Renal cortex interstitium (tissue), 15 donors: ENCODE results near the gene ZSCAN4. TPM values are rescaled to one million over a fixed set of nuclear protein-coding genes. Genes with fewer than 3 reads are reported as not detected.

ENCODE experiments used
- DNase-seq, 11 donors: peaks; one replicate each; pipeline ENCODE4 v3.0.0-alpha.2; 2013; ENCODE audit warnings: low read depth in 9 of 11, low spot score in 4 of 11; ENCODE audit errors: extremely low read depth in 1 of 11
- long read RNA-seq, 16 experiments: transcript quantifications; one replicate each; lab custom pipeline, GENCODE V29; 2026
- polyA plus RNA-seq, 3 donors: library from polyadenylated mRNA; unstranded; fragments of 120-200 nt; gene quantifications; one replicate each; pipeline ENCODE4 v1.2.1, GENCODE V29; 2013; ENCODE audit not compliant: insufficient read length in 3 of 3

The ZSCAN4 gene, protein sequence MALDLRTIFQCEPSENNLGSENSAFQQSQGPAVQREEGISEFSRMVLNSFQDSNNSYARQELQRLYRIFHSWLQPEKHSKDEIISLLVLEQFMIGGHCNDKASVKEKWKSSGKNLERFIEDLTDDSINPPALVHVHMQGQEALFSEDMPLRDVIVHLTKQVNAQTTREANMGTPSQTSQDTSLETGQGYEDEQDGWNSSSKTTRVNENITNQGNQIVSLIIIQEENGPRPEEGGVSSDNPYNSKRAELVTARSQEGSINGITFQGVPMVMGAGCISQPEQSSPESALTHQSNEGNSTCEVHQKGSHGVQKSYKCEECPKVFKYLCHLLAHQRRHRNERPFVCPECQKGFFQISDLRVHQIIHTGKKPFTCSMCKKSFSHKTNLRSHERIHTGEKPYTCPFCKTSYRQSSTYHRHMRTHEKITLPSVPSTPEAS
- polyA plus RNA-seq, result under 1 TPM in 2 of 3 donors, not detected in 1; 0.06 to 0.08 TPM
- long read RNA-seq, donor 1, result 0 reads
- long read RNA-seq, donor 2, result 0 reads
- long read RNA-seq, donor 3, result 0 reads
- long read RNA-seq, donor 4, result 0 reads
- long read RNA-seq, donor 5, result 0 reads
- long read RNA-seq, donor 6, result 0 reads
- long read RNA-seq, donor 7, result 0 reads
- long read RNA-seq, donor 8, result 0 reads
- long read RNA-seq, donor 9, result 0 reads
- long read RNA-seq, donor 10, result 0 reads
- long read RNA-seq, donor 11, result 0 reads
- long read RNA-seq, donor 12, result 0 reads
- long read RNA-seq, donor 13, result 0 reads
- long read RNA-seq, donor 14, result 0 reads
- long read RNA-seq, donor 15, result 0 reads
- long read RNA-seq, donor 16, result 0 reads

DNA sequence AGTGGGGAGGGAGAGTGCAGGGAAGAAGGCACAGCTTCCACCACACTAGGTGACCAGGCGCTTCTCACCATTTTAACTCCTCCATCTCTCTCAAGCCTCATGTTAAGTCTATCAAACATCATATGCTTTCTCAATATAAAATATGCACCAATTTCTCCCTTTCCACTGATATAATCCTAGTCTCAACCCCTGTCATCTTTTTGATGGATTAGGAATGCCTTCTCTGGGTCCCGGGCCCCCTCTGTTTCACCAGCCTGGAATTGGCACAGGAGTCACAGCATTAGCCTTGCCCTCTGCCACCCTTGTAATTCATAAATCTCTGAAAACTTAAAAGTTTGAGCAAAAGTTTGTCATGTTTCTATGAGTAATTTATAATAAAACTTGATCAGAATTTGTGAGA is at the start of gene ZSCAN4:
Gene ZSCAN4 (plus strand): TSS at position 301 of the 400 bp plus-strand sequence. CDS start 7,211 bp downstream, outside the sequence.
- DNase-seq, result no peak

DNA sequence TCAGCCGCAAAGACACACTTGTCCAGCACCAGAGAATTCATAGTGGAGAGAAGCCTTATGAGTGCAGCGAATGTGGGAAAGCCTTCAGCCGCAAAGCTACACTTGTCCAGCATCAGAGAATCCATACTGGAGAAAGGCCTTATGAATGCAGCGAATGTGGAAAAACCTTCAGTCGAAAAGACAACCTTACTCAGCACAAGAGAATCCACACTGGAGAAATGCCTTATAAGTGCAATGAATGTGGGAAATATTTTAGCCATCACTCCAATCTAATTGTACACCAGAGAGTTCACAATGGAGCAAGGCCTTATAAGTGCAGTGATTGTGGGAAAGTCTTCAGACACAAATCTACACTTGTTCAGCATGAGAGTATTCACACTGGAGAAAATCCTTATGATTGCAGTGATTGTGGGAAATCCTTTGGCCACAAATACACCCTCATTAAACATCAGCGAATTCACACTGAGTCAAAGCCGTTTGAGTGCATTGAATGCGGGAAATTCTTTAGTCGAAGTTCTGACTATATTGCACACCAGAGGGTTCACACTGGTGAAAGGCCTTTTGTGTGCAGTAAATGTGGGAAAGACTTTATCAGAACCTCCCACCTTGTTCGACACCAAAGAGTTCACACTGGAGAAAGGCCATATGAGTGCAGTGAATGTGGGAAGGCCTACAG is 47.9 kb upstream of the ZSCAN4 start:
- DNase-seq, result no peak

DNA sequence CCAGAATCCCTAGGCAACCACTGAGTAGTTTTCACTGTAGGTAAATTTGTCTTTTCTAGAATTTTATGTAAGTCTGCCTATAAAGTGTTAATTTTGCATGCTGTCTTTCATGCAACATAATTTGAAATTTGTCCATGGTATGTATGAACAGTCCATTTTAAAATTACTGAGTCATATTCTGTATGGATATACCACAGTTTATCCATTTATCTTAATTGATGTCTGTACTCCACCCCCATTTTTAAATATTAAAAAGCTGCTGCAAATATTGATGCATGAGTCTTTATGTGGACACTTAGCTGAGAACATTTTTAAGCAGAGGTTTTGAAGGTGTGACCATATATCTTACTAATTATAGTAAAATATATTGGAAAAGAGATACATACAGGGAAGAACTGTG is 45.6 kb upstream of the ZSCAN4 start:
- no peak for DNase-seq

DNA sequence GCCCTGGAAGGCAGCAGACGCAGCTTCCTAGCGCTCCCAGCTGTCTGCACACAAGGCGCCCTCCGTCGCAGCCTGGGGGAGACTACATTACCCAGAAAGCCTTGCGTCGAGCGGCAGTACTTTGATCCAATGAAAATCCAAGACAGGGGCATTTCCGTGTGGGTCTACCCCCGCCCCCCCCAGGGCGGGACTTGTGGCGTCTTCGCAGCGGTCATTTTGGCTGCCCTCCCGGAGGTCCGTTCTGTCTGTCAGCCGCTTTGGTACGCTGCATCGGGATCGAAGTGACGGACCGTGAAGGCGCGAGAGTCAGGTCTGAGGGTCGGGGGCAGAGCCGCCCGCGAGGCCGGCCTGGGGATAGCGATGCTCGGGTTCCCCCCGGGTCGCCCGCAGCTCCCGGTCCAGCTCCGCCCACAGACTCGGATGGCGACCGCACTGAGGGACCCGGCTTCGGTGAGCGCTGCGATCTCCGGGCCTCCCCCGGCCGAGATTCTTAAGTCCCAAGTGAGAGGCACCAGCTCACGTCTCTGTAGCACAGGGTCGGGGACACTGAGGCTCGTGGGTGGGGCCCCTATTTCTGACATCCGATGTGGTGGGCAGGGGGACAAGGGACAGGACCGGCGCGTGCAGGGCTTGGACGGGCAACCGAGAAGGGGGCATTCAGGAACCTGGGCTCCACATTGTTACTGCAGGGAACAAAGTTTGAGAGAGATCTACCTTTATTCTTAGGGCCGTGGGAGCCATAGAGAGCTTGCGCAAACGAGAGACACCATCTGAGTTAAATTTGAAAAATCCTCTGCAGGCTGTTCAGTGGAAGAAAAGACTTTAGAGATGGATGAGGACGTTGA is 35.5 kb upstream of the ZSCAN4 start, which contains the start of gene ZNF211:
Gene ZNF211 (plus strand): TSS at position 182 of the 845 bp plus-strand sequence. CDS start 179 bp downstream, at position 361.
- DNase-seq, result peak; percentile 89 to 98 (median 94)

DNA sequence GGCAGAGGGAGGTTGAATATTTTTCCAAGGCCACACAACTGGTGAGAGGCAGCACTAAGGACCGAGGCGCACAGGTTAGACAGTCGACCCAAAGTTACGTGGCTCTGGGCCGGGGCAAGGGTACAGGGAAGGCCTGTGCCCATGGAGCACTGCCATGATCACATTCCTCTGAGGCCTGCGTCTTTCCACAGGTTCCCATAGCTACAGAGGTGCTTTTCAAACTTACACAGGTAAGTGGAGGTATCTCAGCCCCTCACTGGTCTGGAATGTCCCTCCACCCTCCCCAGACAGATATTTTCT is 35.0 kb upstream of the ZSCAN4 start:
- DNase-seq, result no peak

DNA sequence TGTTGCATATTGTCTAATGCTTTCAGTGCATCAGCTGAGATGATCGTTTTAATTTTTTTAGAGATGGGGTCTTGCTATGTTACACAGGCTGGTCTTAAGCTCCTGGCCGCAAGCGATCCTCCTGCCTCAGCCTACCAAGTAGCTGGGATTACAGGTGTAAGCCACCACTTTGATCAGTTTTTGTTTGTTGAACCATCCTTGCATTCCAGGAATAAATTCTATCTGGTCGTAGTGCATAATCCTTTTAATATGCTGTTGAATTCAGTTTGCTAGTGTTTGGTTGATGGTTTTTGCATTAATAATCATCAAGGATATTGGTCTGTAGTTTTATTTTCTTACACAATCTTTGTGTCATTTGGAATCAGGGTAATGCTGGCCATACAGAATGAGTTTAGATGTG is 31.4 kb upstream of the ZSCAN4 start:
- no peak for DNase-seq

DNA sequence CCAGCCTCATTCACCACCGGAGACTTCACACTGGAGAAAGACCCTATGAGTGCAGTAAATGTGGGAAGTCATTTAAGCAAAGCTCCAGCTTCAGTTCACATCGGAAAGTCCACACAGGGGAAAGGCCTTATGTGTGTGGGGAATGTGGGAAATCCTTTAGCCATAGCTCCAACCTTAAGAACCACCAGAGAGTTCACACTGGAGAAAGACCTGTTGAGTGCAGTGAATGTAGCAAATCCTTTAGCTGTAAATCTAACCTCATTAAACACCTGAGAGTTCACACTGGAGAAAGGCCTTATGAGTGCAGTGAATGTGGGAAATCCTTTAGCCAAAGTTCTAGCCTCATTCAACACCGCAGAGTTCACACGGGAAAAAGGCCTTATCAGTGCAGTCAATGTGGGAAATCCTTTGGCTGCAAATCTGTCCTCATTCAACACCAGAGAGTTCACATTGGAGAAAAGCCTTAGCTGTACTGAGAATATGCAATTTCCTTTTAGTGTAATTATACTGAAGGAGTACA is 27.0 kb upstream of the ZSCAN4 start:
- no peak for DNase-seq

DNA sequence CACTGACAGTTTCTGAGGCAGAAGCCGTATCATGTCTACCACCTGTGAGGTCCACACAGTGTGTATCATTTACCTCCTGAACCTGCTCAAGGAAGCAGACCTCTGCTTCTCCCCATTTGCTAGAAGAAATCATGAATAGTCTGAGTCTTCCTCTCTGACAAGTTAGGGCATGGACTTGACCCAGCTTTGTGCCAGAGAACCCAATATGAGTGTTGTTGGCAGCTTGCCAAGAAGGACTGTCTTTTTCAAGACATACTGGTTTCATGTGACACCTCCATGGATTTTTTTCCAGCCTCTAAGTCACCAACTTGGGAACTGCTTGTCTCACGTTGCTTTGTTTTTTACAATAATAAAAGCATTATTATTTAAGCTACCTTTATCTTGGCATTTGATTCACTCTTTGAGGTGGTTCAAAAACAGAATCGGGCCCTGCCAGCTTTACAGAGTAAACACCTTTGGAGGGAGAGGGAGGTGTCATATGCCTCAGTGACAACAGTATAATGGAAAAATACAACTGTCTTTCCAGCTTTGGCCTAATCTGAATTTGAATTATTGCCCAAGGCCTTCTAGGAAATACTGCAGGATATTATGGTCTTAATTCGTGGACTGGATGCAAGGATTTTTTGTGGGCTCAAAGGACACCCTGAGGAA is 26.2 kb upstream of the ZSCAN4 start:
- DNase-seq, result no peak

DNA sequence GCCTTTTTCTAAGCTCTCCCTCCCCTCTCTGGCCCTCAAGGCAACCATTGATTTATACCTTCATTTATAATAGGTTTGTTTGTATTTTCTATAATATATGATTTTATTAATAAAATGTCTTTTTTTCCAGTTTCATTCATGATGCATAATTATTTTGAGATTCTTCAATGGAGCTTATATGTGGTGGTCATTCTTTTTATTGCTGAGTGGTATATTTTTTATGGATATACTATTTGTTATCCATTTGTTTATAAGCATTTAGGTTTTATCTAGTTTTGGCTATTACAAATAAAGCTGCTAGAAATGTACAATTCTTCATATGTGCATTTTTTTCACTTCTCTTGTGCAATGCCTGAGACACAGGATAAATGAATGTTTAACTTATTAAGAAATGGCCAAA is 25.0 kb upstream of the ZSCAN4 start:
- DNase-seq, result no peak

DNA sequence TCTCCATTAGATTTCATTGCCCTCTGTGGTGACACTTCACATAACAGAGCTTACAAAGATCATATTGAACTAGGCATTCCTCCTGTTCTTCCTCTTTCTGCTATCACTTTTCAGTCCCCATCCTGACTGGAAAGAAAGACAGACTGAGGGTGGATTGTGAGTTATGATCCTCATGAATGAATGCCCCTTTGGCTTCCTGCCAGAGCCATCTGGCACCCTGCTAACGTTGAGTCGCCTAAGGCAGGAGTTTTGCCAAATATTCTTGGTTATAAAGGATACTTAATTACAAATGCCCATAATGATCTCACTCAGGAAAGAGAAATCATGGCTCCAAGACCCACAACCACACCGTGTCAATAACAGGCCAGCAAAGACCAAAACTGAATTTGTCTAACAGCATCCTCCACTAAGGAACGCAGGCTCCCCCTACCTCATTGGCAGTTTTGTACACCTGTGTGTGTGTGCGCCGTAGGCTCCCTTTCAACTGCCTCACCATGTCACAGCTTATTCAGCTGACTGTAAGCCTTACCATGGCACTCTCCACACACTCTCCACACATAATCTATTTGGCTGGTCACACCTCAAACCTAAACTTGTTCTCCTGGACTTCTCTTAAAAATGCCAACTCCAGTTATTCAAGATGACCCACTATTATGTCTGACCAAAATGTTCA is 20.3 kb upstream of the ZSCAN4 start:
- no peak for DNase-seq

DNA sequence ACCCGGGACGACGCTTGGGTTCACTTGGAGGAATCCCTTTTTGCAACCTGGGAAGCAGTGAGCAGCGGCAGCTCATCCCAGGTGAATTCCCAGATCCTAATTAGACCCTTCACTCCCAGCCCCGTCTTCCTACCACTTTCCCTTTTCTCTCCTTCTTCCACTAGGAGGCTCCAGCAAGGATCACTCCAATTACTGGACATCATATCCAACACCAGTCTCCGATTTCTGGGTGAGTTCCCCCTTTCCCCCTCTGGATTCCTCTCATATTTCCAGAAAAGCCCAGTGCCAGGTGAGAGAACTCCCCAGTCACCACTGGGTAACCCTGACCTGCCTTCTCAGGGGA is 17.1 kb upstream of the ZSCAN4 start:
- DNase-seq, result no peak

DNA sequence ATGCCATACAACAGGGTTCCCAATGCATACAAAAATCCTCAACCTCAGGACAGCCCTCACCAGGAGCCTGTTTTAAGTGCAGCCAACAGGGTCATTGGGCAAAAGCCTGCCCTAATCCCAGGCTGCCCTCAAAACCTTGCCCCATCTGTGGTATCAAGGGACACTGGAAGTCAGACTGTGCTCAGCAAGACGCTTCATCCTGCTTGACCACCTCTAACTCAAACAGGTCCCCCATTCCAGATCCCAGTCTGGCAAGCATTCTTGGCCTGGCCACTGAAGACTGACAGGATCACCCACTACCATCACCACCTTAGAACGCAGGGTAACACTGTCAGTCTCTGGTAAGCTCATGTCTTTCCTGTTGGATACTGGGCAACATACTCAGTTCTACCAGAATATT is 15.0 kb upstream of the ZSCAN4 start:
- DNase-seq, result no peak

DNA sequence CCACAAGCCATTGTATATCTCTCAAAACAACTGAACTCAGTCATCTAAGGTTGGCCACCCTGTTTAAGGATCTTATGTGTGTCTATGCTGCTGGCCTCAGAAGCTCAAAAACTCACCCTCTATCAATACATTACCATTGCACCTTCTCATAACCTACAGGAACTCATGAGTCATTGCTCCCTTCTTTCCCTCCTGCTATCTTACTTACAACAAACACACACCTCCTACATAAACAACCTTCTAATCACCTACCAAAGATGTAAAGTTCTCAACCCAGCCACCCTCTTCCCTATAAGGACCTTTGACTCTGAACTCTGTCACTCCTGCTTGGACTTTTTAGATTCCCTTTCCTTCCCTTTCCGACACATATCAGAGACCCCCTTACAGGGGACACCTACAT is 13.3 kb upstream of the ZSCAN4 start:
- DNase-seq, result no peak

DNA sequence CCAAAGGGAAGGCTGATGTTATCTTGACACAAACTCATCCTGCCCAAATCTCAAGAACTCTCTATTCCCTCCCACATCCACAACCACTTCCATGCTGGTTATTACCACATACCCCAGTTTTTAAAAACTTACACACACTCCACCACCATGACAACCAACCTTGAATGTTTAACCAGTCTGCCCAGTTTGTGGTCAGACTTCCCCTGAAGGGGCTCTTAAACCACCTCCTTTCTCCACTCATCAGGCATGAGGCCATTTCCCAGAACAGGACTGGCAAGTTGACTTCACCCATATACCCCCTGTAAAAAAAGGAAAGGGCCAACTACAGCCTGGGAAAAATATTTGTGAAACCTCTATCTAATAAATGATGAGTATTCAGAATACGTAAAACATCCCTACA is 12.4 kb upstream of the ZSCAN4 start:
- no peak for DNase-seq

DNA sequence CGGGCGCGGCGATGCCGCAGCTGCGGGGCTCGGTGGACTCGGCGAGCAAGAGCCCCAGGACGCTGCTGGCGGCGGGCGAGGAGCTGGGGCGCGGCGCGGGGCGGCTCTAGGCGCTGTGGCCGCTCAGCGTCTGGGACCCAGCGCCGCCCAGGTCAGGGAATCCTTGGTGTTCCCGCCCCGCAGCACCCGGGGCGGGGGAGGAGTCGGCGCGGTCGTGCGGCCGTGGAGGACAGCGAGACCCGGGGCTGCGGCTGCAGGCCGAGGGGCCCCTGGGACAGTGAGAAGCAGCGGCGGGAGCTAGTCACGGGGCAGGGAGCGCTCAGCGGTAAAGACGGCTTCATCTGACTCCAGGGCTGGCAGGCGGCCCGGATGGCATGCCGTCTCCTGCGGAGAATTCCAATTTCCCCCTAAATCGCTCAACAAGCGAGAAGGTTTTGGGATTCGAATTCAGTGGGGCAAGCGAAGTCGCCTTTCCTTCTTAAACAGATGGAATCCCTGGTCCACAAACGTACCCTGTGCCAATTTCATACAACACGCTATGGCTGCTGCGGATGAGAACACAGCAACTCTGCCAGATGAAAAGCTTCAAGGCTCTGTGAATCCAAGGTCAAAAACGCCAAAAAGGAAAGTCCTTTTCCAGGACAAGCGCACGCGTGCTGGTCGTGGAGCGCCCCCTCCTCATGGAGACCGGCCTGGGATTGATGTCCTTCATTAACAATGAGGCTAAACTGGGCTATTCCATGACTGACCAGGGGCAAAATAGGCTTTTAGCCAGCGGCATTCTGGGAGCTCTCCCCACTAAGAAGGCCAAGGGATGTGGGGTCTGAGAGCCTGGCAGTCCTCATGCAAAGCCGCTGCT is 4.2 kb upstream of the ZSCAN4 start:
- peak in 10 of 11 donors; percentile 32 to 72 (median 52) for DNase-seq

DNA sequence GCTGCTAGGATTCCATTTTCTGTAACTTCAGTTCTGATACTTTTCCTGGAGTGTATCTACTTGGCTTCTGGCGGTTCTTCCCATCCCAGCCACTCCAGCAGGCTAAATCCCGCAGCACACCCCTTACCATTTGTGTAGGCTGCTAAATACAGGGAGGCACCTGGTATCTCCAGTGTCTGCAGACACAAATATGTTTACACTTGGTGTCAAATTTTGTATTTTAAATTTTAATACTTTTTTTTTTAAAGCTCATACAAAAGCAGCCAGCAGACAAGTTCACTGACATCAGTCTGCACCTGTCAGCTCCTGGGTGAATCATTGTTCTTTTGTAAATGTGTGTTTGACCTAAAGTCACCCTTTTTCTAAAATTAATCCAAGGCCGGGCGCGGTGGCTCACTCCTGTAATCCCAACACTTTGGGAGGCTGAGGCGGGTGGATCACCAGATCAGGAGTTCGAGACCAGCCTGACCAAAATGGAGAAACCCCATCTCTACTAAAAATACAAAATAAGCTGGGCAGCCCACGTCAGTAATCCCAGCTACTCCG is 3.4 kb upstream of the ZSCAN4 start:
- DNase-seq, result no peak

DNA sequence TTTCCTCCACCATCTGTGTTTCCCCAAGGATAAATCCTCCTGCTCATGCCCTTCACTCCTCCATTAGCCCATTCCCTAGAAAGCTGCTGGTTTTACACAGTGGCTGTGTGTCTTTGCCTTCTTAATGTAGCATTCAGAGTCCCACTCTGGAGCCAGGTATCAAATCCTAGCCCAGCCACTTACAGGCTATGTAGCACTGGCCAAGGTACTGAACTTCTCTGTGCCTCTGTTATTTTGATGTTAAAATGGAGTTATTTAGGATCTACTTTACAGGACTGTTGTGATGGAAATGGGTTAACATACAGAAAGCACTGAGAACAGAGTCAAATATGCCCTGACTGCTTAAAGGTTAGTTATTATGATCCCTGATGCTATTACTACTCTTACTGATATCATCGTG is 1.5 kb upstream of the ZSCAN4 start:
- no peak for DNase-seq
